ENCODE data around the gene UBC. TPM values are rescaled to one million over a fixed set of nuclear protein-coding genes. Genes with fewer than 3 reads are reported as not detected.
"Not testable (repeated sequence)": the region's sequence is repeated elsewhere in the genome, so short reads cannot be mapped to it uniquely, and the experiment has no call there.

Gene UBC
- polyA plus RNA-seq (ENCODE audit: insufficient read length): 802 TPM

DNA sequence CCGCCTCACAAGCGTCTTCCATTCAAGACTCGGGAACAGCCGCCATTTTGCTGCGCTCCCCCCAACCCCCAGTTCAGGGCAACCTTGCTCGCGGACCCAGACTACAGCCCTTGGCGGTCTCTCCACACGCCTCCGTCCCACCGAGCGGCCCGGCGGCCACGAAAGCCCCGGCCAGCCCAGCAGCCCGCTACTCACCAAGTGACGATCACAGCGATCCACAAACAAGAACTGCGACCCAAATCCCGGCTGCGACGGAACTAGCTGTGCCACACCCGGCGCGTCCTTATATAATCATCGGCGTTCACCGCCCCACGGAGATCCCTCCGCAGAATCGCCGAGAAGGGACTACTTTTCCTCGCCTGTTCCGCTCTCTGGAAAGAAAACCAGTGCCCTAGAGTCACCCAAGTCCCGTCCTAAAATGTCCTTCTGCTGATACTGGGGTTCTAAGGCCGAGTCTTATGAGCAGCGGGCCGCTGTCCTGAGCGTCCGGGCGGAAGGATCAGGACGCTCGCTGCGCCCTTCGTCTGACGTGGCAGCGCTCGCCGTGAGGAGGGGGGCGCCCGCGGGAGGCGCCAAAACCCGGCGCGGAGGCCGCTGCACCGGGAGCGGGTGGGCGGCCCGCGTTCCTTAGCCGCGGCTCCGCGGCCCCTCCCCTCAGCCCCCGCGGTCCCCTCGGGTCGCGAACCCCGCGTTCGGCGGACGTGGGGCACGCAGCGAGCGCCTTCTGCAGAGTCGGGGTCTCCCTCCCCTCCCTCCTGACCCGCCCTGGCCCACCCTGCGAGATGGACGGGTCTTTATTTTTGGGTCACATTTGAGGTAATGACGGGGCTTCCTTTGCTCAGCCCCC, at the start of gene UBC:
UBC (minus strand) TSS at position 259 of the 847 bp plus-strand sequence. CDS start 879 bp downstream, outside the sequence.
- peak; percentile 96 for DNase-seq

DNA sequence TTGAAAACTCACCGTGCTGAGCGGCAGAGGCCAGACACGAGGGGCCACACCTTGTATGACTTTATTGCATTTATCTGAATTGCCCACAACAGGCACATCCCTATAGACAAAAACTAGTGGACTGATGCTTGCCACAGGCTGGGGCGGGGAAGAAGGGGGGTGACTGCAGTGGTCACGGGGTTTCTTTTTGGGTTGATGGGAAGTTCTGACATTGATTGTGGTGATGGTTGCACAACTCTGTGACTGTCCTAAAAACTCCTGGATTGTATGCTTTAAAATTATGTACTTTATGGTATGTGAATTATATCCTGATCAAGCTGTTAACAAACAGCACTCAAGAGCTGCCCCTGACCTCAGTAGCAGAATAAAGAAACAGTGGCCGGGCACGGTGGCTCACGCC, 48.8 kb upstream of the UBC start:
- no peak for DNase-seq

DNA sequence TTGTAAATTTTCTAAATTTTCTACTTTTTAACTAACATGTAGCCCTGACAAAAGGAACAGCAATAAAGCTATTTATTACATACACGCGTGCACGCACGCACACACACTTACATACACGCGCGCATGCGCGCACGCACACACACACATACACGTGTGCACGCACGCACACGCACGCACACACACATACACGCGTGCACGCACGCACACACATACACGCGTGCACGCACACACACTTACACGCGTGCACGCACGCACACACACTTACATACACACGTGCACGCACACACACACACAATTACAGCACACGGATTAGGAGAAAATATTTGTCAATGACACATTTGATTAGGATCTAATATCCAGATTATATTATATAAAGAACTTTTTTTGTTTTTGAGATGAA, 46.6 kb upstream of the UBC start:
- no peak for DNase-seq

DNA sequence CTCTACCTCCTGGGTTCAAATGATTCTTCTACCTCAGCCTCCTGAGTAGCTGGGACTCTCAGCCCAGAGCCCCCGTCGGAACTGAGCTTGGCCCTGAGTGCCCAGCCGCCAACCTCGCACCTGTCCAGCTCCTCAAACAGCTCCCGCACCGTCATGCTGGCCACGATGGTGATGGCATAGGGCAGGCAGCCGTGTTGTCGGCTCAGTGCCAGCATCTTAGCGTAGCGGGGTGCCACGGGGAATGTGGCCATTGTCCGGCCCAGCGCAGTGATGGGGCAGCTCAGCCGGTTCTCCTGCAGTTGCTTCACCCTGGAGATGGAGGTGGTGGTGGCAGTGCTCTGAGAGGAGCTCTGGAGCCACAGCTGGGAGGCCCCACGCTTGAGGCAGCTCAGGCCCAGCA, 42.1 kb upstream of the UBC start:
- DNase-seq: no peak

DNA sequence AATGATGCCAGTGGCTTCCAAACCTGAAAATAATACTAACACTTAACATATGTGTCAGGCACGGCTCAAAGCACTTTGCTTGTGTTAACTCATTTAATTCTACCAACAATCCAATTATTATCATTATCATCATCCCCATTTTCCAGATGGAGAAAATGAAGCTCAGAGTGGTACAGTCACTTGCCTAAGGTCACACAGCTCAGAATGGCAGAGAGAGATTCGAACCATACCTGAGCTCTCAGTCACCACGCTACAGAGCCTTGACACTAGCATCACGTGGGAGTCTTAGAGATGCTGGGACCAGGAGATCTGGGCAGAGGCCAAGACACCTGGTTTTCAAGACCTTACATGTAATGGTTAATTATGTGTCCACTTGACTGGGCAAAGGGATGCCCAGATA, 40.3 kb upstream of the UBC start:
- DNase-seq: no peak

DNA sequence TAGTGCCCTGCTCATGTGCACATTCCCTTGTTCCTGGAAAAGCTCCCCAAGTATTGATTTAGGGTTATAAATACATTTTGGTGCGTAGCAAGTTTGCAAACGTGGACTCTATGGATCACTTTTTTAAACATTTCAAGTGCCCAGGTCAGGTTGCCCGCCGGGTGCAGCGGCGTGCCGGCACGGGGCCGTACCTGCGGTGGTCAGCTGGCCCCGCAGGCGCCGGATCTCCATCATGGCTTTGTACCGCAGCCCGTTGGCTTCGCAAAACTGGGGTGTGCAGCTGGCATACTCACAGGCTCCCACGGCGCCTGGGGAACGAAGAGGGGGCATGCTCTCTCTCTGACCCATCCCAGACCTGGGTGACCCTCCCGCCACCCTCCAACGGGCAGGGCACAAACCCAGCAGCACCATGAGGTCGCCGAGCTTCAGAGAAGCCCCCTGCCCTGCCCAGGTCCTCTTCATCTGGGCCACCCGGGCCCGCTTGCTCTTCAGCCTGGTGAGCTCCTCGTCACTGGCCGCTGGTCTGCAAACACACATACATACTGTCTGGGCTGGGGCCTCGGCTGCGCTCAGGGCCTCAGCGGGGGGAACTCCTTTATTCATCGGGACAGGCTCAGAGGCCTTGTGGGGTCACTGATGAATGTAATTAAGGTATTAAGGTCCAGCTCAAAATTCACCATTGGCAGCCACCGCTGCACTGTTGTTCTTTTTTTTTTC, 39.4 kb upstream of the UBC start:
- DNase-seq: no peak

DNA sequence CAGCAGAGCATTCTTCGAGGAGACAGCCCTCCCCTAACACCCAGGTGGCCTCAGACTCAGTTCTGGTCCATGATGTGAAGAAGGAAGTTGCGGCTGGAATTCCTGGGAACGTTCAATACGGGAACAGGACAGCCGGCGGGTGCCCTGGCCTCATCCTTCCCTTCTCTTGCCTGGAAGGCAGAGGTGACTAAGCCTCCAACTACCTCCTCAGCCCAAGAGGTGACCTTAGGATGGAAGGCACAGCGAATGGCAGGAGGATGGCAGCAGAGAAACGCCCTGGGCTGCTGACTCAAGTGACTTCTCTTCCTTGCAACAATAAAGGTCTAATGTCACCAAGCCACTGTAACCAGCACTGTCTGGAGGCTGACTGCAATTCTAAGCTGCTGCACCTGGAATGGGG, 38.4 kb upstream of the UBC start:
- no peak for DNase-seq

DNA sequence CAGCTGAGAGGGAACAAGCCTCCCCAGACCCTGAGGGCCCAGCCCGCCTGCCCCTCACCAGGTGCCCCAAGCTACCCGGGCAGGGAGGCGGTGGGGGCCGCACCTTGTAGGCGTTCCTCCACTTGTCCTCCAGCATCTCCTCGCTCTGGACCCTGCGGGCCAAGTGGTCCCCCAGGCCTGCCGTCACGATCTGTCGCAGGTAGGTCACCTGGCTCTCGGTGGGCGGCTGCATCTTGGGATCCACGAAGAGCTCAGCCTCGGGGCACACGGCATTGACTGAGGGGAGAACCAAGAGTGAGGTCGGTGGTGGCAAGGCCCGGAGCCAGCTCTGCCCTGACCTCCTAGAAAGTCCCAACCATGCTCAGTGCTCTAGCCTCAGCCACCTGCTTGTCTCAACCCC, 37.8 kb upstream of the UBC start:
- DNase-seq: no peak

DNA sequence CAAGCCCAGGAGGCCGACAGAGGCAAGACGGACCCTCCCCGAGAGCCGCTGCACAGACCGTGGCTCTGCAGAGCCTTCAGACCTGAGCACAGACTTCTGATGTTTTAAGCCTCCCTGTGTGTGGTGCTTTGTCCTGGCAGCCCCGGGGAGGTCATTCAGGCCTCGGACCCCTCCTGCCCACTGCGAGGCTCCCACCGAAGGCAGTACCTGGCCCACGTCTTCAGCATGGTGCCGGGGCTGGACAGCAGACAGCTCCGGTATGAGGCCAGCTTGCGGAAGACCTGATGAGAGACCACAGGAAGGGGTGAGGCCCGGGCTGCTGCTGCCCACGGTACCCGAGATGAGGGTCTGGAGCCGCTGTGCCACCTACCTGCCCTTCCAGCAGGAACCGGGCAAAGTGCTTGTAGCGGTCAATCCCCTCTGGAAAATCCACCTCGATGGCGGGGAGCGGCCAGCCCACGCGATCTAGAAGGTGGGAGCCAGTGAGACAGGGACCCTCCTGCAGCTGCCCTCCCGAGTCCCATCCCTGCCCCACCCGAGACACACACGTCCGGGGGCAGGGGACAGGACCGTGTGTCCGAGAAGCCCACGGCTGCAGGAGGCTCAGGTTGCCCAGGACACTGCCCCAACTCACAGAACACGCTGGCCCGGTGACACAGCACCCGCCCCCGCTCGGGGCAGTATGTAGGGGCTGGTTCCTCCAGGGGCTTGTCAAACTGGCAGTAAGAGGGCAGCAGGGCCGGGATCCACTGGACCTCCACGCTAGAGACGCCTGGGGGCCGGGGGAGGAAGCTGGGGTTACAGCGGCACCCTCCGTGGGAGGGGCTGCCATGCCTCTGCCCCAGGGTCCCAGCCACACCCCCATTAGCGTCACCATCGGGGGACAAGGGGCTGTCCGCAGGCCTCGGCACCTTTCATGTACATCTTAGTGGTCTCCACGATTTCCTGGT, 35.6 kb upstream of the UBC start:
- DNase-seq: no peak

DNA sequence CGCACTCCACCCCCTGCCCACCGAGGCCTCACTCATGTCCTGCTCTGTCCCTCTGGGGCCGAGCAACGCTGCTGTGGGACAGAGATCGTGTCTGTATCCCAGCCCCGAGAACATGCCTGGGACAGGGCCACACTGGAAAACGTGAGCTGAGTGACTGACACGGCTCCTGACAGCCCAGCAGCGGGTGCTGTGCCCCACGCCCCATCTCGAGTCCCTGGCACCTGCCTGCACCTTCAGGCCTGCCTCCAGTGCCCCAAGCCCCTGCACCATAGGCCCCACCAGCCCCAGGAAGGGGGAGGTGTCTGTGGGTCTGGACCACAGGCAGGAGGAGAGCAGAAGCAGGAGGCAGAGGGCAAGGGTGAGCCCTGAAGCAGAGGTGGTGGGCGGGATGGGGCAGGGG, 34.6 kb upstream of the UBC start:
- no peak for DNase-seq

DNA sequence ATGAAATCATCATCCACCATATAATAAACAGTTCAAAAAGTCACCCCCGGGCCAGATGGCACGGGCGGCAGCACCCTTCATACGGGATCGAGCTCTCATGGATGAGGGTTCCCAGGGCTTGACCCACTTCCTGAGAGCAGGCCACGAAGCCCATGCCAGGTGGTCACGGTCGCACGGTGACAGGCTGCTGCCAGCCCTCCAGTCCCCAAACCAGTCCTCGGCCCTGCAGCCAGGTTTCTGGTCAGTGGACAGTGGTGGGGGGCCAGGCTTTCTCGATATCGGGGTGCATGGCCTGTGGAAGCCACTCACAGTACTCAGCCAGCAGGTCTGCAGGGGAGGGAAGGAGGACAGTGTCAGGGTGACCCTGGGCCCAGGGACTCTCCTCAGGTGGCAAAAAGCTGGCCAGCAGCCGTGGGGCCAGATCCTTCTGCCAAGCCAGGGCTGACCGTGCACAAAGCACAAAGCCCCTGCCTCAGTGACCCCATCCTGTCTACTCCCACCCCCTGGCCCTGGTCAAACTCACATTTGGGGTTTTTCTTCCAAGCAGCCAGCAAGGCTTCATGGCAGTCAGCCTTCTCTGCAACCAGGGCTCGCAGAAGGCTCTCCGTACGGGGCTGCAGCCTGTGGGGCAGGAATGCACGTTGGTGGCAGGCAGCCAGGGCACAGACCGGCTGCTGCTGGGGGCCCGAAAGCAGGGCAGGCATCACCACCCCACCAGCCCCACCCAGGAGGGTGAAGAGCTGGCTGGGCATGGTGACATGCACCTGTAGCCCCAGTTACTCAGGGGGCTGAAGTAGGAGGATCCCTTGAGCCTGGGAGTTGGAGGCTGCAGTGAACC, 33.3 kb upstream of the UBC start:
- no peak for DNase-seq

DNA sequence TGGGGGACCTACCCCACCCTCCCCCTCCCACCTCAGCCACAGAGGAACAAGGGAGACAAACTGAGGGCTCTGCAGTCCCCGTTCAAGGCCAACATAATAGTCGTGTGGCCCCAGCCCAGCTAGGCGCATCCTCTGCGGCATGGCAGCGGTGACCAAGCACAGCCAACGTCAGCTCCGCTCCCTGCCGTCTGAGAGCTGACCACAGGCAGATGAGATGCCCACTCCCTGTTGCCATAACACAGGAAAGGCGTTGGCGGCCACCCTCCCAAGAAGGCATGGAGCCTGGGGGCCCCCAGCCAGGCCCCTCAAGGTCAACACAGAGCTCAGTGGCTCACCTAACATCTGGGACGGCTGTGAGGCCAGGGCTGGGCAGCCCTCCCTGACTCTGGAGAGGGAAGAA, 32.6 kb upstream of the UBC start:
- DNase-seq: no peak

DNA sequence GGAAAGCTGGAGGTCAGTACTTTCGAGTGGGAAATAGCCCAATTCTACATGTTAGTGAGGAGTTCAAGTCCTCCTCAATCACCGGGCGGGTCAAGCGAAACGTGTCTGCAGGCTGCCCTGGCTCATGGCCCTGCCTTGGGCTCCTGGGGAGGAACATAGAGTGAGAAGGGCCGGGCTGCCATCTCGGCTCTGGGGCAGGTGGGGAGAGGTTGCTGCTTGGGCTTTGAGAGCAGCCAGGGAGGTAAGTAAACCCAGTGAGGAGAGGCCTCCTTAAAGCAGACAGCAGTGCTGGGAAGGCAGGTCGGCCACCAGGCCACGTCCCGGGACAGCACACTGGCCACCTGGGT, 32.0 kb upstream of the UBC start:
- DNase-seq: no peak

DNA sequence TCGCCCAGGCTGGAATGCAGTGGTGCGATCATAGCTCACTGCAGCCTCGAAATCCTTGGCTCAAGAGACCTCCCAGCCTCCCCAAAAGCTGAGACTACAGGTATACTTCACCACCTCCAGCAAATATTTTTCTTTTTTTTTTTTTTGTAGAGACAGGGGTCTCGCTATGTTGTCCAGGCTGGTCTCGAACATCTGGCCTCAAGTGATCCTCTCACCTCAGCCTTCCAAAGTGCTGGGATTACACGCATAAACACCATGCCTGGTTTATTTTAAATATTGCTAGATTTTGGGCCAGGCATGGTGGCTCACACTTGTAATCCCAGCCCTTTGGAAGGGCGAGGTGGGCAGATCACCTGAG, 26.7 kb upstream of the UBC start:
- no peak for DNase-seq

DNA sequence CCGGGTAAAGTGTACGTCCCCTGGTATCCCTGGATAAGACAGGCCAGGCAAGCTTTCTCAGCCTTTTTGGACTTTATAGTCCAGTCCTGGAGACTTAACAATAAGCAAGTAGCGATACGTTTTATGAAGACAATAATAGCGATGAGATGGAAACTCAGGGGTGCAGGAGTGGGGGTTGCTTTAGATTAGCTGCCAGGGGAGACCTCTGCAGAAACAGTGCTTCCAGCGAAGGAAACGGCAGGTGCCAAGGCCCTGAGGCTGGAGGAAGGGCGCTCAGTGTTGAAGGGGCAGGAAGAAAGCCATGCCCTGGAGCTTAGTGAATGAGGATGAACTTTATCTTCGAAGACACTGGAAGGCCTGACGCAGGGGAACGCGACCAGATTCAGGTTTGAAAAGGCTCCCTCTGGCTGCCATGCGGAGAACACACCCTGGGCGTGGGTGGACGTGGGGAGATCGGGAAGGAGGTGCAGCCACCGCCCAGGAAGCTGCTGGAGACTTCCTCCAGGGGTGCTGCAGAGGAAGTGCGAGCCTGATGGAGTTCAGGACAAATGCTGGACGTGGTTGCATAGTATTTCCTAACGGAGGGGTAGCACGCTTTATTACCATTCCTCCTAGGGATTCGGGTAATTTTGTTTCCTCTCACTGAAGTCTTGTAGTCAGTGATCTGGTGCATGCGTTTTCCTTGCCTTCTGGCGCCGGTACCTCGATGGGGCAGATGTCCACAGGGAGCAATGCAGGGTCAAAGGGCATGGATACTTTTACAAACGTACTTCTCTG, 26.1 kb upstream of the UBC start:
- peak; percentile 83 for DNase-seq

DNA sequence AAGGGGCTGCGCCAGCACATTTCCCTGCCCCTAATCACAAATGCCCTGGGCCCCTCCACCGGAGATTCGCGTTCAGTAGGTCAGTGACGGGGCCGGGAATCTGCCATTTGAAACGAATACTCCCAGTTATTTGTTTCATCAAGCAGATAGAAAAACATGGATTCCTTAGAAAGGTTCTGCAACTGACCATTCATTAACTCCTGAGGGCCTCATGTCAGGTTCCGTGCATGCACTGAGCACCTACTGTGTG, 25.6 kb upstream of the UBC start:
- DNase-seq: no peak

DNA sequence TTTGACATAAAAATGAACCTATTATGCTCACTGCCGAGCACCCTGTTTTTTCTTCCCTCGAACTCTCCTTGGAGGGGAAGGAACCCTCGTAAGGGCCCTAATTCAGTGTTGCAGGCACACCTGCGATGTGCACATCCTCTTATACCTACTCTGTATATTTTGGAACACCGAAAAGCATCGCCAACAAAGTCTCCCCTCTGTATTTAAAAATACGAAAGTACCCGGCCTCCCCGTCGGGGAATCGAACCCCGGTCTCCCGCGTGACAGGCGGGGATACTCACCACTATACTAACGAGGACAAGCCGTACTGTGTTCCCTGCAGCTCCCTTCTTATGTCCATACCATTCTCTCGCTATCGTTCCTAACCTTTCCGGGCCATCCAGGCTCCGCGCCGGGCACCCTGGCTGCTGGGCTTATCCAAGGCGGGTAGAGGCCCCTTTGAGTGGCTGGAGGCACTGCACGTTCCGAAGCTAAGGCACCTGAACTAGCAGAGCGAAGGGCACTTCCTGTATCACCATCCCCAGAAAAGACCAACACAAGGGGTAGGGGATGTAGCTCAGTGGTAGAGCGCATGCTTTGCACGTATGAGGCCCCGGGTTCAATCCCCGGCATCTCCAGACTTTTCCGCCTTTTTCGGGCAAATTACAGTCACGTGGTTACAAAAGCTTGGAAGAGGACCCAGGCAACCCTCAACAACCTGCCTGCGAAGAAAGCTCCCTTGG, 25.1 kb upstream of the UBC start:
- DNase-seq: peak; percentile 93

DNA sequence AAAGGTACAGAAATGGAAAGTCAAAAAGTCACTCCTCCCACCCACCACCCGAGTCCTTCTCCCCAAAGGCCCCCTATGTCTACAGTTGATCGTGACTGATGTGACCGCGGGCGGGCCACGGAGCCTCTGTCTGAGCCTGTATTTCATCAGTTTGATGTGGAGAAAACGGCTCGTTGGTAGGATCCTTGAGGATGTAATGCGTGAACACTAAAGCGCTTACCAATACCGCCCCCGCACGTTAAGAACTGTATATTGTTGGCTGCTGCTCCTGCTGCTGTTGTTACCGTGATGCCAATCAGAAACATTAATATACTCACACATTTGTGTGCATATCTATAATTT, 24.6 kb upstream of the UBC start:
- DNase-seq: peak; percentile 74

DNA sequence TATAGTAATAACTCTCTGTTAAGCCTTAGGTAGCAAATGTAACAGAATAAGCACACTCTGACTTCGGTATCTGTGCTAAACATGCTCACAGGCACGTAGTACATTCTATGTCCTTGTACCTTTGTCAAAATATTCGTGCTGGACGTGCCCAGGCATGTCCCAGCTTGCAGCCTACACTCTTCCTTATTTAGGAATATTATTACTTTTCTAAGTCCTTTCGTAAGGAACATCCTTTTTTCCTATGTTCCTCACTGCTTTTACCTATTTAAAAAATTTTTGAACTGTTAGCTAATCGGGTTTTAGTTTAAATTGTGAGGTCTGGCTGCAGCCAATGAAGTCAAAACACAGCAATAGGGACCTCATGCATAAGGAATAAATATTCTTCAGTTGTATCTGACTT, 24.1 kb upstream of the UBC start:
- DNase-seq: no peak

DNA sequence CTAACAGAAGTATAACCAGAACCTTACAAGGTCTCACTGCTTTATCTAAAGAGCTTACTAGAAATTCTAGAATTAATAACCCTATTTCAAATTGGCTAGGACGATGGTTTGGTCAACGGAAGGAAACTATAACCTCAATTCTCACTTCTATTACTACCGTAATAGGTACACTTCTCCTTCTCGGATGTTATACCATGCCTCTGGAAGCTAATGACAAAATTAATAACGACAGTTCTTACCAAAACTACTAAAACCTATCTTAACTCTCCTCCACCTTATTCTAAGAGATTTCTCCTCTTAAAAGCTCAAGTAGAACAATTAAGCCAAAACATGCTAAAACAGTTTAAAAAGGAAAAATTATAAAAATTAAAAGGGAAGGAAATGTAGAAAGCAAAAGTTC, 23.7 kb upstream of the UBC start:
- no peak for DNase-seq

DNA sequence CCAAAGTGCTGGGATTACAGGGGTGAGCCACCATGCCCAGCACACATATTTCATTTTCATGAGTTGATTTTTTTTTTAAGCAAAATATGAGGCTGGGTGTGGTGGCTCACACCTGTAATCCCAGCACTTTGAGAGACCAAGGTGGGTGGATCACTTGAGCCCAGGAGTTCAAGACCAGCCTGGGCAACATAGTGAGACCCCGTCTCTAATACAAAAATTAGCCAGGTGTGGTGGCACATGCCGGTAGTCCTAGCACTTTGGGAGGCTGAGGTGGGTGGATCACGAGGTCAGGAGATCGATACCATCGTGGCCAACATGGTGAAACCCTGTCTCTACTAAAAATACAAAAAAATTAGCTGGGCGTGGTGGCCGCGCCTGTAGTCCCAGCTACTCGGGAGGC, 17.1 kb upstream of the UBC start:
- DNase-seq: not testable (repeated sequence)

Data from hindlimb muscle (tissue), 1 donor.